NCI-H2196 treated with DMSO at 0.1 percent for 48 hours (cell line): ENCODE data around the gene MAPKAP1.
"Not testable (repeated sequence)": the region's sequence is repeated elsewhere in the genome, so short reads cannot be mapped to it uniquely, and the experiment has no call there.

Experiments
- DNase-seq: peaks from one replicate; lab custom pipeline; 2025; ENCODE audit not compliant: unreplicated experiment; lab: John Stamatoyannopoulos, UW

Gene MAPKAP1

DNA sequence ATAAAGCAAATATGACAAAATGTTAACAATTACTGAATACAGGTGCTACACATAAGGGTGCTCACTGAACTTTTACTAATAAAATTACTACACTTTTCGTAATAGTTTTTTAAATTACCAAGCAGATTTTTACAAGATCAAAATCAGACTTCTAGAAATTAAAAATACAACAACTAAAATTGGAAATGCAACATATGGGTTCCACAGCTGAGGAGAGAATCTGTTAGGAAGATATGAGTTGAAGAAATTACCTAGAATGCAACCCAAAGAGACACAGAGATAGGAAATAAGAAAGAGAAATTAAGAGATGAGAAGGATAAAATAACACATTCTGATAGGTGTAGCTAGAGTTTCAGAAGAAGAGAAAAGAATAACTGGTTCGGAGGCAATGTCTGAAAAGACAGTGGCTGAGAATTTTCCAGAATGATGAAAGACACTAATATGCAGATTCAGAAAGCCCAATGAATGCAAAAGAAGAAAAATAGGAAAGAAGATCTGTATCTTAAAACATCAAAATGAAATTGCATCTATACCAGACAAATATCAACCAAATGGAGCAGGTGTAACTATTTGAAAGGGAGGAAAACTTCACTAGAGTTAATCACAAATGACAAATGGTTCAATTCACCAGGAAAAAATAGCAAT is 95.8 kb downstream of the MAPKAP1 start:
- DNase-seq: no peak

DNA sequence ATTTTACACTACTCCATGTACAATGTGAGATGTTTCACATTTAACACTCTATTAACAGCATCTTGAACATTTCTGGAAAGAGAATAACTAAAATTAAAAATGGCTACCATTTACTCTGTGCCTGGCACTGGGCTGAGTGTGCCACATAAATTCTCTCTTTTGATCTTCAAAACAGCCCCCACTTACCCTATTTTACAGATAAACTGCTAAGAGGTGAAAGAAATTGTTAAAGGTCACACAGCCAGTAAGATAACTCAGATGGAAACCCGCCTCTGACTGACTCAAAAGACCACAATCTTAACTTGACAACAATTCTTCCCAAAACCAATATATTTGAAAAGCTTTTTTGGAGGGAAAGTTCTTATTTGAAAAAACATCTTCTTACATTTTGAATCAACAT is 97.3 kb downstream of the MAPKAP1 start:
- no peak for DNase-seq

- no peak for DNase-seq
Observed at GRCh38 chr9:125608489-125609224, 98.4 kb downstream of the MAPKAP1 start.

DNA sequence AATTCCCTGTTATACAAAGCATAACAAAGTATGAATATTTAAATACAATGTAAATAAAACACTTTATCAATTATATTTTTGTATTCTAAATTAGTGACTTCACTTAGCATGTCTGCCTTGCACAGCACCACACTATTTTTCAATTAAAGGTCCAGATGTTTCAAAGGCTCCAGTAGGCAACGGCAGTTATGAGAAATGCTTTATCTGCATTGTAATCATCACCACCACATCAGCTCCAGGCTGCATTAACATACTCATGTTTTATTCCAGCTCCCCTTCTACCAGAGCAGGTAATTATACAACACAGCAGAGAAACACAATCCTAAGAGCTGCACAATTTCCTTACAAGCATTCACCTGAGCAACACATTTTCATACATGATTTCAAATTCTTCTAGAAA is 102.8 kb downstream of the MAPKAP1 start:
- DNase-seq: no peak

DNA sequence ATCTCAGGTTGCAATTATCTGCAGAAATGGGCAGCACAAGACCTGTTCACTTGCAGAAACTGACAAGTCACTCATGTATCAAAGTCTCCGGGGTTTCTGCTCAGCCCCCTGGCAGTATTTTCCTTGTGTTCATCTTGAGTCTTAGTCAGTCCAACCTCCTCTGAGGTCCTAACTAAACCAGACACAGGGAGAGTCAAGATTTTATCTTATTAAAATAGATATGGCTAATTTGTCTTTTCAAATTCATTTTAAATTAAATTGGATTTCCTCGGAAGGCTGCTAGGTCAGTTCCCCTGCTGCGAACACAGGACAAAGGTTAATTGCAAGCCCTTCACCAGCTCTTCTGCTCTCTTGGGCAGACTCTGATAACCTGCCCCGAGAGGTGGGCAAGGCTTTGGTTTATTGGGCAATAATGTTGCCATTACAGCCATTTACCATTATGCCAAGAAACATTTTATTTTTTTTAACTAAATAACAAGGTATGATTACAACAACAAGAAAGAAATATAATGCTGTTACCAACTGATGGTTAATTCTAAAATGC is 103.5 kb downstream of the MAPKAP1 start:
- no peak for DNase-seq

DNA sequence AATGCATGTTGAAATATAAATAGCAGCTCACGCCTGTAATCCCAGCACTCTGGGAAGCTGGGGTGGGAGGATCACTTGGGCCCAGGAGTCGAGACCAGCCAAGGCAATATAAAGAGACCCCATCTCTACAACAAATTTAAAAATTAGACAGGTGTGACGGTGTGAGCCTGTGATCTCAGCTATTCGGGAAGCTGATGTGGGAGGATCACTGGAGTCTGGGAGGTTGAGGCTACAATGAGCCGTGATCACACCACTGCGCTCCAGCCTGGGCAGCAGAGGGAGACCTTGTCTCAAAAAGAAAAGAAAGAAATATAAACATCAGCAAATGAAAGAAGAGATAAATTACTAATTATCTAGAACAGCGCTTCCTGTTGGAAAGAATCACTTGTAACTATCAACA is 105.0 kb downstream of the MAPKAP1 start:
- no peak for DNase-seq

DNA sequence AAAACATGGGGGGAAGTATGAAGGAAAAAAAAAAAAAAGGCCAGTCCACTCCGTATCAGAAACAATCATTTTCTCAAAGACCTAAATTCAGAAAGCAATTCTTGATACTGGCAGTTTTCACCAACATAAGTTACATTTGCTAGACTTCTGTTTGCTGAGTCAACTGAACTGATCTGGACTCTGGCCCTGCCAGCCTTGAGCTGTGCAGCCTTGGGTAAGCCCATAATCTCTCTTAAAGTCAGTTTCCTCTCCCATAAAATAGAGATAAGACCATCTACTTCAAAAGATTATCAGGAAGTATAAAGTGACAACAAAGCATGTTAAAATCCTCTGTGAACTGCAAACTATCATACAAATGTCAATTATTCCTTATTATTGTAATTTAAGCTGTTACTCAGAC is 106.8 kb downstream of the MAPKAP1 start:
- no peak for DNase-seq

- DNase-seq: no peak
Observed at GRCh38 chr9:125594223-125594610, 112.8 kb downstream of the MAPKAP1 start.

DNA sequence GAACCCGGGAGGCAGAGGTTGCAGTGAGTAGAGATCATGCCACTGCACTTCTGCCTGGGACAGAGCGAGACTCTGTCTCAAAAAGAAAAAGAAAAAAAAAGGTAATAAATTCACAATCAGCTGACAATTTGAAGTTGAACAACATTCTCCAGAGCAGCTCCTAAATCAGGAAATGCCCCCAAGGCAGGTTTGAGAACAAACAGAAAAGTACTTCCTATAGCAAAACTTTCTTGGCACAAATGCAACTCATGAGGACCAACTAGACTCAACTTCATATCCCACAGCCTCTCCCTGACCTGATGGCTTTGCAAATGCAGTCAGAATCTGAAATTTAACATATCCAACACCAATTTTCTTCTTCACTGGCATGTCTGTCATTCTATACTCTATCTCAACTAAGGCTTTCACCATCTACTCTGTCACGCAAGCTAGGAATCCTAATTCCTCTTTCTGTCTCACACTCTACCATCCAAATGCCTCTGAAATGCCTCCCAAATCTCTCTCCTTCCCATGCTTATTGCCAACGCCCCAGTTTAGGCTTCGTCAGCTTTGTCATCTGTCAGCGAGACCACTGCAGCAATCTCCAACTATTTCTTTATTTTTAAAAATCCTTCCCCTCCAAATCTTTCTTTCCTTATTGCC is 113.3 kb downstream of the MAPKAP1 start:
- no peak for DNase-seq

- no peak for DNase-seq
Observed at GRCh38 chr9:125591888-125592287, 115.1 kb downstream of the MAPKAP1 start.

GRCh38 chr9:125591245-125591644 is 115.8 kb downstream of the MAPKAP1 start:
- no peak for DNase-seq

DNA sequence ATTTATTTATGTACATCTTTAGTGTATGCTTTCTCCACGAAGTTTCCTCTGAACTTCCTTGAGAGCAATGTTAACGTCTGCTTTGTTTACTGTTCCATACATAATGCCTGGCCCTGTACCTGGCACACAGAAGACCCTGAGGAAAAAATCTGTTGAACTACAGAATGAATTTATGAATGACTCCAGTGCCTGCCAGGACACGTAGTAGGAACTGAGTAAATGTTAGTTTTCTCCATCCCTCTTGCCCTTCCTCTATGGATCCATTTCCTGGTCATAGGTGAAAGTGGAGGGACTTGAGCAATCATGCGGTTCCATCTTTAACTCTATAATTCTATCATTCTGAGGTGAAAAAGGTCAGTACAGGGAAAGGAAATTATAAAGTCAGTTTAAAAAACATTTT is 117.7 kb downstream of the MAPKAP1 start:
- no peak for DNase-seq

GRCh38 chr9:125587819-125588460 is 119.1 kb downstream of the MAPKAP1 start:
- DNase-seq: no peak

- no peak for DNase-seq
Observed at GRCh38 chr9:125586172-125586511, 120.9 kb downstream of the MAPKAP1 start.

- DNase-seq: no peak
Observed at GRCh38 chr9:125585503-125586171, 121.4 kb downstream of the MAPKAP1 start.

DNA sequence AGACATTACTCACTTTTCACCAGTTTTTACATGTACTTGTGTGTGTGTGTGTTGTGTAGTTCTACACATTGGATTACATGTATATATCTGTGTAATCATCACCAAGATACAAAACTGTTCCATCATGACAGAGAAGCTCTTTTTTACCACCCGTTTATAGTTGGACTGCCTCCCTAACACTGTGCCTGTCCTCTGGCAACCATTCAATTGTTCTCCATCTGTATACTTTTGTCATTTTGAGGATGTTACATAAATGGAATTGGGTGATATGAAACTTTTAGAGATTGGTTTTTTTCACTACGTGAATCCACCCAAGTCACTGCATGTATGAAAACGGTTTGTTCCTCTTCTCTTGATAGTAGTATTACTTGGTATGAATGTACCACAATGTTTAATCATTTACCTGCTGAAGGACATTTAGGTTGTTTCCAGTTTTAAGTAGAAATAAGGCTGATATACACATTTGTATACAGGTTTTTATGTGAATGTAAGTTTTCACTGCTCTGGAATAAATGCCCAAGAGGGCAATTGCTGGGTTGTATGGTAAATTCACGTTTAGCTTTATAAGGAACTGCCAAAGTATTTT is 126.2 kb downstream of the MAPKAP1 start:
- DNase-seq: no peak

DNA sequence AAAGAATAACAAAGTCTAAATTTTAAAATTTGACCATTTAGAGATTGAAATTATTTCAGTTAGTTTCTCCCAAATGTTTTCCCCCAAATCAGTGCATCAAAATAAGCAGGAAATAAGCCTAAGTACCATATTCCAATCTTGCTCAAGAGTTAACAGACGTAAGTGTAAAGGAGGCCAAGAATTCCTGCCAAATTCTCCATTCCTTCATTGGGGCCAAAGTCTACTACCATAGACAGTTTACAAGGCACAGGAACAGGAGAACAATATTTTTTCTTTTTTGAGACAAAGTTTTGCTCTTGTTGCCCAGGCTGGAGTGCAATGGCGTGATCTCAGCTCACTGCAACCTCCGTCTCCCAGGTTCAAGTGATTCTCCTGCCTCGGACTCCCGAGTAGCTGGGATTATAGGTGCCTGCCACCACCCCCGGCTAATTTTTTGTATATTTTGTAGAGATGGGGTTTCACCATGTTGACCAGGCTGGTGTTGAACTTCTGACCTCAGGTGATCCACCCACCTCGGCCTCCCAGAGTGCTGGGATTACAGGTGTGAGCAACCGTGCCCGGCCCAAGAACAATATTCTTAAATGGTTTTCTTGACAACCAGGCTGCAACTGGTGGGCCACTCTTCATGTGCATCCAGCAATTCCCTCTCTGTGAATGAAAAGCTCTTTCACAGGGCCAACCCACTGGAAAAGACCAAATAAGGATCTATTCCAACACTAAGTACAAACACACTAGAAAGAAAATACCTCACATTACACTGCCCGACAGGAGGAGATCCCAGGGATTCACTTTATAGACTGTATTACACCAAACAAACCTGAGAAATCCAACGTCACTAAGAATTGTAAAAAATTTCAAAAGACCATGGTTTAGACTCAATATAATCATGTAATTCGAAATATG is 127.7 kb downstream of the MAPKAP1 start:
- no peak for DNase-seq

DNA sequence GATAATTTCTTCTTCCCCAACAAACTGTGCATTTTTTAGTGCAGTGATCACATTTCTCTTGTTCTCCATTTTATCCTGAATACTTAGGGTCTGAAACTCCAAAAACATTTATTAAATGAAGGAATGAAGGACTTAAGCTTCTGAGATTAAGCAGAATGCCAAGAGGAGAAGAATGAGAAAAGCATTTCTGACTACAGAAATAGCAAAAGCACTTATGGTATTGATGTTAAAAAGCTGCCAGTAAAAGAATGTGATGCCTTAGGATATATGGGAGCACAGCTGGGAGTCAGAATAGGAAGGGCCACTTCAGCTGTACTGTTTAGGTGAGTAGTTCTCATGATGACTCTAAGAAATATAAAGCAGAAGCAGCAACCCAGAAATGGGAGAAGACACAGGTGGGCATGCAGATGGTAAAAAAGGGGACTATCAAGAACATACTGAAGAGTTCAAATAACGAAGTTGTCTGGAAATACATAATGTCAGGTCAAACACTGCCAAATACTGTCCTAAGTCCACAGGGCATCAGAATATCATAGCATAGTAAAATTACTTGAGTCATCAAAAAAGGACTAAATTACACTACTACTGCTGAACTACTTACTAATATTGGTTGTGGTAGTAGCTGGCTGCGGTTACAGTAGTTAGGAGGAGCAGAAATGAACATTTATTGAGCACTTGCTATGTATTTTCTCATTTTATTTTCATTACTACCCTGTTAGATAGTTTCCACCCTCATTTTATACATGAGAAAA is 132.7 kb downstream of the MAPKAP1 start:
- DNase-seq: no peak

DNA sequence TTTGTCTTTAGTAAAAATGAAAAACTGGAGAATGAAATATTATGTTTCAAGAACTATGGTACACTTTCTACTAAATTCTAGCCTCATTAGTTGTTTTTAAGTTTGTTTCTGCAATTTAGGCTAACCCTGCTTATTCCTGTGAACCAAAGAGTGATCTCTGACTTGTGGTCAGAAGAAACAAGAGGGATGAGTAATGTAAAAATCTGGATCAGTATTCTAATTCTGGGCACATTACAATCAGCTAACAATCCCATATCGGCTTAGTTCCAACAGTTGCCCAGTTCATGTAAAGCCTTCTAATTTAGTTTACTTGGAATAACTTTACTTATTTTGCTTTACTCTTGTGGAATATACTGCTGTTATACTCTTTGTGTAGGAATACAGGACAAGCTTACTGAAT is 134.5 kb downstream of the MAPKAP1 start:
- not testable (repeated sequence) for DNase-seq
